ENCODE measurements around the gene ABCG2. TPM values are rescaled to one million over a fixed set of nuclear protein-coding genes. Genes with fewer than 3 reads are reported as not detected.
A peak's percentile ranks its signal among the peaks of the same experiment; 100 is the strongest.

The ABCG2 gene
- total RNA-seq, 1 experiment from 2014 or later: 0.44 TPM

GRCh38 chr4:88144048-88144447 is 14.4 kb downstream of the ABCG2 start:
- Histone ChIP-seq H3K9me2 (ENCODE audit: insufficient read depth) (no peaks in the 10 kb centered on the region), H3K9me3 (ENCODE audit: control insufficient read depth in 1 of 2, insufficient read depth in 1 of 2, low read depth in 1 of 2, low read length in 2 of 2) (no peaks in the 10 kb centered on the region), H3K36me3 (ENCODE audit: control insufficient read depth in 1 of 2, insufficient read depth in 2 of 2, low read length in 2 of 2) (no peaks in the 10 kb centered on the region), H3K9ac (ENCODE audit: low read length) (no peak overlapping the region), H3K4me1 (ENCODE audit: control insufficient read depth in 1 of 2, insufficient read depth in 2 of 2, low read length in 2 of 2) (peaks cover 5 to 15% of the 10 kb centered on the region in 2 experiments; a peak in 3 of 4 replicates), H3K4me2 (ENCODE audit: low read length) (peak overlapping the region; percentile 73), H3K27me3 (ENCODE audit: insufficient read depth, low read length) (no peaks in the 10 kb centered on the region), H3K27ac (ENCODE audit: low read depth, low read length) (peak overlapping the region; percentile 8; the same call in 1 of the 2 replicates), H3K79me2 (ENCODE audit: insufficient read depth, low read length) (no peaks in the 10 kb centered on the region), H3K4me3 (replicated peaks in 1 of 2; ENCODE audit: low read depth in 1 of 2, low read length in 2 of 2) (no peak overlapping the region), H2AFZ (ENCODE audit: low read depth, low read length, poor library complexity, severe bottlenecking) (peak overlapping the region; percentile 98), H4K20me1 (ENCODE audit: insufficient read depth) (no peaks in the 10 kb centered on the region)
- BruUV-seq (replicated peaks): no TSS peak
- DNase-seq (ENCODE audit: low read depth, low spot score): no peak
- ChIA-PET CTCF (interaction anchor here (1.2 kb wide), 1 partner anchor 371 kb away, joined by 4 read pairs; no protein-coding TSS in a partner anchor), RAD21 (ENCODE audit: low non-redundant PET in 1 of 2, low total read pairs in 2 of 2, uncharacterized antibody in 2 of 2, unreplicated experiment in 2 of 2) (no interaction called here), POLR2A (no interaction called here)
- TF ChIP-seq CTCF (IDR thresholded peaks at IDR 0.05 in 2 of 3, conservative IDR thresholded peaks at IDR 0.05 in 1 of 3; ENCODE audit: borderline replicate concordance in 1 of 3, insufficient read depth in 1 of 3, low read depth in 2 of 3, low read length in 2 of 3): no peak
- TF ChIP-seq SRF (IDR thresholded peaks at IDR 0.05; ENCODE audit: low read depth): no peak
- no peak for TF ChIP-seq REST (IDR thresholded peaks at IDR 0.05; ENCODE audit: low read depth)
- TF ChIP-seq SIN3A (IDR thresholded peaks at IDR 0.05; ENCODE audit: low read depth): no peak; the same call in 1 of the 2 replicates
- TF ChIP-seq ATF3 (IDR thresholded peaks at IDR 0.05): no peak
- ATAC-seq: peak; percentile 23; the same call in 1 of the 2 replicates
- intact Hi-C loops (cut with micrococcal nuclease): no loop called here
